B cell (primary cell): Measurements from ENCODE around the gene TLR2.

Experiments
- EZH2 ChIP-seq: IDR thresholded peaks from 2 replicates; pipeline ENCODE4 v1.6.1; 2012; ENCODE audit warnings: borderline replicate concordance, low read depth, mild to moderate bottlenecking, moderate library complexity, low read length; ENCODE audit not compliant: insufficient read depth, poor library complexity, severe bottlenecking
- TF ChIP-seq, protein P1 (sequence below): fragments of 200-600 bp; IDR thresholded peaks from one replicate; pipeline ENCODE4 v1.8.0; 2022; ENCODE audit warnings: antibody characterized with exemption, mild to moderate bottlenecking

GRCh38 chr4:153639833-153640802, 44.0 kb upstream of the TLR2 start:
- TF ChIP-seq, protein P1, sequence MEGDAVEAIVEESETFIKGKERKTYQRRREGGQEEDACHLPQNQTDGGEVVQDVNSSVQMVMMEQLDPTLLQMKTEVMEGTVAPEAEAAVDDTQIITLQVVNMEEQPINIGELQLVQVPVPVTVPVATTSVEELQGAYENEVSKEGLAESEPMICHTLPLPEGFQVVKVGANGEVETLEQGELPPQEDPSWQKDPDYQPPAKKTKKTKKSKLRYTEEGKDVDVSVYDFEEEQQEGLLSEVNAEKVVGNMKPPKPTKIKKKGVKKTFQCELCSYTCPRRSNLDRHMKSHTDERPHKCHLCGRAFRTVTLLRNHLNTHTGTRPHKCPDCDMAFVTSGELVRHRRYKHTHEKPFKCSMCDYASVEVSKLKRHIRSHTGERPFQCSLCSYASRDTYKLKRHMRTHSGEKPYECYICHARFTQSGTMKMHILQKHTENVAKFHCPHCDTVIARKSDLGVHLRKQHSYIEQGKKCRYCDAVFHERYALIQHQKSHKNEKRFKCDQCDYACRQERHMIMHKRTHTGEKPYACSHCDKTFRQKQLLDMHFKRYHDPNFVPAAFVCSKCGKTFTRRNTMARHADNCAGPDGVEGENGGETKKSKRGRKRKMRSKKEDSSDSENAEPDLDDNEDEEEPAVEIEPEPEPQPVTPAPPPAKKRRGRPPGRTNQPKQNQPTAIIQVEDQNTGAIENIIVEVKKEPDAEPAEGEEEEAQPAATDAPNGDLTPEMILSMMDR: no peak
- no peak for TF ChIP-seq EZH2
